HepG2 (cell line): ENCODE measurements around the gene DTX2. TPM values are rescaled to one million over a fixed set of nuclear protein-coding genes. Genes with fewer than 3 reads are reported as not detected.
A peak's percentile ranks its signal among the peaks of the same experiment; 100 is the strongest.

Source experiments
- ATF6 ChIP-seq: sonication (generic); formaldehyde crosslinking; conservative IDR thresholded peaks from 2 replicates; pipeline ENCODE4 v1.4.0; 2020; ENCODE audit warnings: missing genetic modification reagents
- ATF7-NPFF ChIP-seq: sonication (generic); formaldehyde crosslinking; IDR thresholded peaks from 2 replicates; pipeline ENCODE4 v1.8.1; 2023; ENCODE audit warnings: mild to moderate bottlenecking, low read depth, missing genetic modification reagents, moderate library complexity
- DMAP1 ChIP-seq: IDR thresholded peaks from 2 replicates; pipeline ENCODE4 v1.6.1; 2016
- DNMT3B ChIP-seq: conservative IDR thresholded peaks from 2 replicates; pipeline ENCODE4 v1.6.1; 2016; ENCODE audit warnings: missing biosample characterization, control low read depth
- DPF2 ChIP-seq: sonication (generic); formaldehyde crosslinking; IDR thresholded peaks from 2 replicates; pipeline ENCODE4 v1.4.0; 2020; ENCODE audit warnings: mild to moderate bottlenecking, low read depth, missing genetic modification reagents, borderline replicate concordance
- ELF1 ChIP-seq: sonication (generic); formaldehyde crosslinking; IDR thresholded peaks from 2 replicates; pipeline ENCODE4 v1.4.0; 2020; ENCODE audit warnings: missing genetic modification reagents
- GZF1 ChIP-seq: sonication (generic); formaldehyde crosslinking; IDR thresholded peaks from 2 replicates; pipeline ENCODE4 v1.5.1; 2020; ENCODE audit warnings: mild to moderate bottlenecking, missing genetic modification reagents
- HNF4A ChIP-seq: sonication (generic); formaldehyde crosslinking; IDR thresholded peaks from 2 replicates; pipeline ENCODE4 v1.4.0; 2020; ENCODE audit warnings: missing genetic modification reagents
- MTERF4 ChIP-seq: sonication (generic); formaldehyde crosslinking; IDR thresholded peaks from 2 replicates; pipeline ENCODE4 v1.8.0; 2023; ENCODE audit warnings: mild to moderate bottlenecking, missing genetic modification reagents
- NFKBIZ ChIP-seq: IDR thresholded peaks from 2 replicates; pipeline ENCODE4 v1.6.1; 2018; ENCODE audit warnings: missing genetic modification reagents, missing compliant biosample characterization
- PHF20 ChIP-seq: sonication (generic); formaldehyde crosslinking; IDR thresholded peaks from 2 replicates; pipeline ENCODE4 v1.5.0; 2020; ENCODE audit warnings: mild to moderate bottlenecking, missing genetic modification reagents
- PHF8 ChIP-seq: sonication (generic); formaldehyde crosslinking; IDR thresholded peaks from 2 replicates; pipeline ENCODE4 v1.5.0; 2020; ENCODE audit warnings: missing genetic modification reagents
- RCOR2 ChIP-seq: IDR thresholded peaks from 2 replicates; pipeline ENCODE4 v1.6.1; 2016; ENCODE audit warnings: missing biosample characterization, missing genetic modification reagents
- SSRP1 ChIP-seq: IDR thresholded peaks from 2 replicates; pipeline ENCODE4 v1.6.1; 2016; ENCODE audit warnings: control low read depth
- TCF7L2 ChIP-seq: IDR thresholded peaks from 2 replicates; pipeline ENCODE4 v1.6.1; 2011; ENCODE audit warnings: mild to moderate bottlenecking, low read depth, low read length, moderate library complexity
- TIGD3 ChIP-seq: sonication (generic); formaldehyde crosslinking; IDR thresholded peaks from 2 replicates; pipeline ENCODE4 v1.5.1; 2020; ENCODE audit warnings: mild to moderate bottlenecking, missing genetic modification reagents, borderline replicate concordance
- ZFP36L1 ChIP-seq: sonication (generic); formaldehyde crosslinking; IDR thresholded peaks from 2 replicates; pipeline ENCODE4 v1.8.0; 2022; ENCODE audit warnings: mild to moderate bottlenecking, missing genetic modification reagents, moderate library complexity
- ZFX ChIP-seq: sonication (generic); formaldehyde crosslinking; IDR thresholded peaks from 2 replicates; pipeline ENCODE4 v1.4.0; 2020; ENCODE audit warnings: mild to moderate bottlenecking, low read depth, missing genetic modification reagents, moderate library complexity
- ZKSCAN1 ChIP-seq: fragments of 150-350 bp; IDR thresholded peaks from 2 replicates; pipeline ENCODE4 v1.6.1; 2014; ENCODE audit warnings: low read length
- ZNF503 ChIP-seq: sonication (generic); formaldehyde crosslinking; IDR thresholded peaks from 2 replicates; pipeline ENCODE4 v1.4.0; 2020; ENCODE audit warnings: missing genetic modification reagents
- ZNF563 ChIP-seq: sonication (generic); formaldehyde crosslinking; IDR thresholded peaks from 2 replicates; pipeline ENCODE4 v1.8.0; 2022; ENCODE audit warnings: mild to moderate bottlenecking, moderate library complexity, missing genetic modification reagents
- ZNF780A ChIP-seq: sonication (generic); formaldehyde crosslinking; IDR thresholded peaks from 2 replicates; pipeline ENCODE4 v1.8.0; 2022; ENCODE audit warnings: mild to moderate bottlenecking, missing genetic modification reagents, moderate library complexity
- ZNF891 ChIP-seq: sonication (generic); formaldehyde crosslinking; IDR thresholded peaks from 2 replicates; pipeline ENCODE4 v1.5.0; 2020; ENCODE audit warnings: mild to moderate bottlenecking, missing genetic modification reagents
- polyA plus RNA-seq, 8 experiments: library from polyadenylated mRNA; depleted of rRNA in 3 of 8; stranded (reverse) in 7 of 8; unstranded in 1 of 8; fragments of >200 nt; fragmentation: Illumina TruSeq in 4 of 8; extraction: Trizol in 4 of 8; gene quantifications; 2 replicates each; pipeline versions ENCODE4 v1.2.1 to v1.2.3, GENCODE V29; 2011 to 2016; ENCODE audit warnings: low read depth in 4 of 8, missing spikeins in 1 of 8, mixed read lengths in 1 of 8; ENCODE audit not compliant: insufficient read depth in 1 of 8
- total RNA-seq, 5 experiments: library from RNA; depleted of rRNA; stranded (reverse); fragments of >200 nt; fragmentation: Illumina TruSeq; extraction: Trizol; gene quantifications; 2 replicates each; pipeline ENCODE4 v1.2.3, GENCODE V29; 2016; ENCODE audit warnings: low read depth in 1 of 5

The DTX2 gene
- total and polyA plus RNA-seq, 2 of the 13 experiments (the other 11 are each of a cell fraction or from before 2014, with no cell fraction given) = 5.5 to 6.2 TPM

GRCh38 chr7:76512941-76513816 lies 51.7 kb downstream of the DTX2 start (continued):
- TF ChIP-seq ZKSCAN1 = no peak
- TF ChIP-seq PHF20 = no peak
- no peak for TF ChIP-seq PHF8 (CRISPR knock-in tag)
- TF ChIP-seq GZF1 (CRISPR knock-in tag) = no peak
- TF ChIP-seq ZNF891 (CRISPR knock-in tag) = 0 out of 2 replicates have a peak, but pooled peaks have one; percentile 17
- TF ChIP-seq ATF6 (CRISPR knock-in tag) = no peak
- TF ChIP-seq ZFP36L1 (CRISPR knock-in tag) = no peak
- no peak for TF ChIP-seq SSRP1 (CRISPR knock-in tag)
- no peak for TF ChIP-seq NFKBIZ (CRISPR knock-in tag)
- no peak for TF ChIP-seq MTERF4 (CRISPR knock-in tag)
- no peak for TF ChIP-seq TCF7L2
- TF ChIP-seq ZNF503 (CRISPR knock-in tag) = no peak
- no peak for TF ChIP-seq ATF7-NPFF (CRISPR knock-in tag)
- no peak for TF ChIP-seq ZNF563 (CRISPR knock-in tag)
- no peak for TF ChIP-seq ELF1 (CRISPR knock-in tag)
- no peak for TF ChIP-seq TIGD3 (CRISPR knock-in tag)
- no peak for TF ChIP-seq ZNF780A
- no peak for TF ChIP-seq RCOR2 (CRISPR knock-in tag)
- TF ChIP-seq ZFX (CRISPR knock-in tag) = peak; percentile 57
- no peak for TF ChIP-seq DMAP1
- no peak for TF ChIP-seq DNMT3B (CRISPR knock-in tag)
- TF ChIP-seq HNF4A = peak; percentile 30; the same call in 1 of the 2 replicates
- no peak for TF ChIP-seq DPF2 (CRISPR knock-in tag)
